ENCODE data around the gene CD6.

DNA sequence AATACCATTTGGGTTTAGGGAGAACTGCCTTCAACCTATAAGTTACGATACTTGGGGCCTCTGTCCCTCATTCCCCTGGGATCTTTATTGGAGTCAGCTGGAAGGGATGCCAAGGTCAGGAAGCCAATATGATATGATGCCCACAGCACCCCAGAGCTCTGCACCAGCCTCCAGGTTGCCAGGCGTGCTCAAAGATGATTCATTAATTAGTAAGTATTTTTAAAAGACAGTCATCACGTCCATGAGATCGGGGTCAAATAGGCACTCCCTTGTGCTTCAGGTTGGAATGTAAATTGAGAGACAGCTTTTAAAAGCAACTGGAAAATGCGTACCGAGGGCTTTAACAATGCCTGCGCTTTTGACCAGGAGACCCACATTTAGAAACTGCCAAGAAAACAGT is 73.8 kb downstream of the CD6 start:
- TF ChIP-seq, protein P1, sequence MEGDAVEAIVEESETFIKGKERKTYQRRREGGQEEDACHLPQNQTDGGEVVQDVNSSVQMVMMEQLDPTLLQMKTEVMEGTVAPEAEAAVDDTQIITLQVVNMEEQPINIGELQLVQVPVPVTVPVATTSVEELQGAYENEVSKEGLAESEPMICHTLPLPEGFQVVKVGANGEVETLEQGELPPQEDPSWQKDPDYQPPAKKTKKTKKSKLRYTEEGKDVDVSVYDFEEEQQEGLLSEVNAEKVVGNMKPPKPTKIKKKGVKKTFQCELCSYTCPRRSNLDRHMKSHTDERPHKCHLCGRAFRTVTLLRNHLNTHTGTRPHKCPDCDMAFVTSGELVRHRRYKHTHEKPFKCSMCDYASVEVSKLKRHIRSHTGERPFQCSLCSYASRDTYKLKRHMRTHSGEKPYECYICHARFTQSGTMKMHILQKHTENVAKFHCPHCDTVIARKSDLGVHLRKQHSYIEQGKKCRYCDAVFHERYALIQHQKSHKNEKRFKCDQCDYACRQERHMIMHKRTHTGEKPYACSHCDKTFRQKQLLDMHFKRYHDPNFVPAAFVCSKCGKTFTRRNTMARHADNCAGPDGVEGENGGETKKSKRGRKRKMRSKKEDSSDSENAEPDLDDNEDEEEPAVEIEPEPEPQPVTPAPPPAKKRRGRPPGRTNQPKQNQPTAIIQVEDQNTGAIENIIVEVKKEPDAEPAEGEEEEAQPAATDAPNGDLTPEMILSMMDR (IDR thresholded peaks at IDR 0.05; ENCODE audit: insufficient read depth, low read depth, low read length): no peak
- TF ChIP-seq EZH2 (IDR thresholded peaks at IDR 0.05; ENCODE audit: insufficient read depth, low read length): no peak
